ENCODE data around the gene RREB1.
A peak's percentile ranks its signal among the peaks of the same experiment; 100 is the strongest.

RREB1 gene

GRCh38 chr6:7132398-7133035, 24.8 kb downstream of the RREB1 start:
- Histone ChIP-seq H3K4me3 (no peak overlapping the region), H3K27ac (no peak overlapping the region)
- no peak for DNase-seq (ENCODE audit: low spot score)
- no peak for TF ChIP-seq CTCF (IDR thresholded peaks at IDR 0.05)

- DNase-seq (ENCODE audit: low spot score) = no peak
- no peak for TF ChIP-seq CTCF (IDR thresholded peaks at IDR 0.05)
- Histone ChIP-seq H3K4me3 (no peak overlapping the region), H3K27ac (no peak overlapping the region)
These were observed 27.4 kb downstream of the RREB1 start for GRCh38 chr6:7134999-7135745.

- Histone ChIP-seq H3K4me3 (no peak overlapping the region), H3K27ac (no peak overlapping the region)
- no peak for DNase-seq (ENCODE audit: low spot score)
- TF ChIP-seq CTCF (IDR thresholded peaks at IDR 0.05) = no peak
These were observed 28.0 kb downstream of the RREB1 start for GRCh38 chr6:7135755-7136154.

GRCh38 chr6:7136859-7137334, 29.1 kb downstream of the RREB1 start:
- H3K27ac ChIP-seq = peak overlapping the region; percentile 40 to 64
- DNase-seq (ENCODE audit: low spot score) = no peak
- TF ChIP-seq CTCF (IDR thresholded peaks at IDR 0.05) = no peak
- peak overlapping the region; percentile 53 for H3K4me3 ChIP-seq

- Histone ChIP-seq H3K4me3 (peak overlapping the region; percentile 53), H3K27ac (peak overlapping the region; percentile 40 to 64)
- DNase-seq (ENCODE audit: low spot score) = no peak
- TF ChIP-seq CTCF (IDR thresholded peaks at IDR 0.05) = no peak
These were observed 29.7 kb downstream of the RREB1 start for GRCh38 chr6:7137335-7138045.

- Histone ChIP-seq H3K27ac (peak overlapping the region; percentile 40 to 64), H3K4me3 (peak overlapping the region; percentile 53)
- TF ChIP-seq CTCF (IDR thresholded peaks at IDR 0.05) = no peak
- no peak for DNase-seq (ENCODE audit: low spot score)
These were observed 30.3 kb downstream of the RREB1 start for GRCh38 chr6:7138046-7138531.
